Globus pallidus (tissue), 1 donor: ENCODE results near the gene FBXO31.
A peak's percentile ranks its signal among the peaks of the same experiment; 100 is the strongest.

Experiments used
- DNase-seq: peaks from one replicate; pipeline ENCODE4 v3.0.0-alpha.2; 2015; ENCODE audit warnings: low spot score

Gene FBXO31

DNA sequence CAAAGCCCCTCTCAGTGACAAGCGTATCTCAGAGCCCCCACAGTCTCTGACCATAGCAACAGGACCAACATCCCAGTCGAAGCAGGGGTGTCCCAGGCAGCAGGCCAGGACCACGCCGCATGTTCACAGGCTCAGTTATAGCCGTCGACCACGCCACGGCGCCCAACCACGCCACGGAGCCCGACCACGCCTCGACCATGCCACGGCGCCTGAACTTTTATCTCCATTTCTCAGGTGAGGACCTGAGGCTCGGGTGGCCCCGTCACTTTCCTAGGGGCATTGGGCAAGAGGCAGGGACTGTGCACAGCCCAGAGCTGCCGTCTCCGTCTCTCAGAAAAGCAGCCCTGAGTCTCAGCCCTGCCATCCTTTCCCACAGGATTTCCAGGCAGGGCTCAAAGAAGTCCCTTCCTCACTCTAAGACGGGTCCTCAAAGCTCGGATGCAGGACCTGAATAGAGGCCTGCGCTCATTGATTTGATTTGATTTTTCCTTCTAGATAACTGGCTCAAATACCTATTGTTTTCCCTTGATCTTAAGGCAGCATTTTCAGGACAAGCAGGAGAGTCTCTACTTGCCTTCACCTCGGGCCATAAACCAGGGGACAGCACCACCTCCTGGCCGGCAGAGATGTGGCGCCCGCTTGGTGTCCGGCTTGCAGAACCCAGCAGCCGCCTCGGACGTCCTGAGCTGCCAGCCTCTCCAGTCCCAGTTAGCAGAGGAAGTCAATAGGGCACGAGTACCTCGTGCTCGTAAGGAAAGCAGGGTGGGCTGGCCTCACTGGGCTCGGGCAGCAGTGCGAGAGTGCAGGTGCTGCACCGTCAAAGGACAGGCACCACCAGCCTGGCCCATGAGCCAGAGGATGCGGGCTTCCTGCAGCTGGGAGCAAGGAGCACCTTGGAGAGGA, 105.1 kb downstream of the FBXO31 start:
- peak; percentile 61 for DNase-seq
